Measurements from ENCODE around the gene UPK3A. TPM values are rescaled to one million over a fixed set of nuclear protein-coding genes. Genes with fewer than 3 reads are reported as not detected.

The UPK3A gene
- total and polyA plus RNA-seq, 2 experiments from 2014 or later, result 0.47 TPM; not detected in 1

GRCh38 chr22:45336971-45337431 lies 52.3 kb downstream of the UPK3A start (continued):
- TF ChIP-seq ZNF462 (CRISPR knock-in tag; IDR thresholded peaks at IDR 0.05) (no peak), EZH2phosphoT487 (IDR thresholded peaks at IDR 0.05; ENCODE audit: unreplicated experiment) (no peak), JUNB (IDR thresholded peaks at IDR 0.05; ENCODE audit: unreplicated experiment) (no peak), POLR2AphosphoS5 (IDR thresholded peaks at IDR 0.05; ENCODE audit: low read depth) (no peak)

GRCh38 chr22:45337536-45337935 lies 52.8 kb downstream of the UPK3A start:
- no peak overlapping the region for H3K4me3 Mint-ChIP-seq
- no peak overlapping the region for H3K27ac ChIP-seq (ENCODE audit: low read depth)
- H2AFZ ChIP-seq, result no peak overlapping the region
- H3F3A ChIP-seq (replicated peaks; ENCODE audit: low read depth), result no peaks in the 10 kb centered on the region
- H3K79me2 ChIP-seq (replicated peaks; ENCODE audit: insufficient read depth), result no peaks in the 10 kb centered on the region
- no peak overlapping the region for H3K4me2 ChIP-seq
- DNase-seq (ENCODE audit: low spot score), result no peak
- no peaks in the 10 kb centered on the region for H3K4me1 Mint-ChIP-seq
- H3K27ac Mint-ChIP-seq, result no peak overlapping the region
- no peaks in the 10 kb centered on the region for H3K27me3 ChIP-seq (ENCODE audit: insufficient read depth)
- H3K36me3 ChIP-seq (ENCODE audit: insufficient read depth), result peaks cover 16% of the 10 kb centered on the region; the same call in 1 of the 2 replicates
- peaks cover 3% of the 10 kb centered on the region for H3K27me3 Mint-ChIP-seq (ENCODE audit: insufficient read depth, low read depth, poor library complexity)
- no peaks in the 10 kb centered on the region for H3K9me3 Mint-ChIP-seq
- peaks cover 3% of the 10 kb centered on the region; the same call in 1 of the 2 replicates for H4K20me1 ChIP-seq (replicated peaks; ENCODE audit: insufficient read depth)
- no peaks in the 10 kb centered on the region for H3K4me1 ChIP-seq (ENCODE audit: insufficient read depth)
- H3K9me2 ChIP-seq (ENCODE audit: insufficient read depth), result no peaks in the 10 kb centered on the region
- H3K36me3 Mint-ChIP-seq (ENCODE audit: low read depth), result peaks cover 38% of the 10 kb centered on the region
- no peak for ATAC-seq
- H3K4me3 ChIP-seq, result no peak overlapping the region
- TF ChIP-seq POLR2AphosphoS5 (IDR thresholded peaks at IDR 0.05; ENCODE audit: low read depth), result no peak
- TF ChIP-seq EZH2 (IDR thresholded peaks at IDR 0.05; ENCODE audit: low read depth, unreplicated experiment), result no peak
- no peak for TF ChIP-seq NANOG (IDR thresholded peaks at IDR 0.05; ENCODE audit: borderline replicate concordance)
- TF ChIP-seq REST (IDR thresholded peaks at IDR 0.05; ENCODE audit: unreplicated experiment), result no peak
- no peak for TF ChIP-seq STAT1 (IDR thresholded peaks at IDR 0.05; ENCODE audit: unreplicated experiment)
- no peak for TF ChIP-seq EZH2phosphoT487 (IDR thresholded peaks at IDR 0.05; ENCODE audit: unreplicated experiment)
- TF ChIP-seq CTCF (conservative IDR thresholded peaks at IDR 0.05; ENCODE audit: low read depth in 2 of 2), result no peak
- no peak for TF ChIP-seq ZNF331 (CRISPR knock-in tag; IDR thresholded peaks at IDR 0.05; ENCODE audit: low read depth)
- TF ChIP-seq CREB1 (CRISPR knock-in tag; IDR thresholded peaks at IDR 0.05; ENCODE audit: low read depth), result no peak
- TF ChIP-seq ZNF114 (CRISPR knock-in tag; IDR thresholded peaks at IDR 0.05), result no peak

Data from GM23338 (cell line).